ENCODE measurements around the gene ZBTB5.
"Not testable (repeated sequence)": the region's sequence is repeated elsewhere in the genome, so short reads cannot be mapped to it uniquely, and the experiment has no call there.

ZBTB5 gene

DNA sequence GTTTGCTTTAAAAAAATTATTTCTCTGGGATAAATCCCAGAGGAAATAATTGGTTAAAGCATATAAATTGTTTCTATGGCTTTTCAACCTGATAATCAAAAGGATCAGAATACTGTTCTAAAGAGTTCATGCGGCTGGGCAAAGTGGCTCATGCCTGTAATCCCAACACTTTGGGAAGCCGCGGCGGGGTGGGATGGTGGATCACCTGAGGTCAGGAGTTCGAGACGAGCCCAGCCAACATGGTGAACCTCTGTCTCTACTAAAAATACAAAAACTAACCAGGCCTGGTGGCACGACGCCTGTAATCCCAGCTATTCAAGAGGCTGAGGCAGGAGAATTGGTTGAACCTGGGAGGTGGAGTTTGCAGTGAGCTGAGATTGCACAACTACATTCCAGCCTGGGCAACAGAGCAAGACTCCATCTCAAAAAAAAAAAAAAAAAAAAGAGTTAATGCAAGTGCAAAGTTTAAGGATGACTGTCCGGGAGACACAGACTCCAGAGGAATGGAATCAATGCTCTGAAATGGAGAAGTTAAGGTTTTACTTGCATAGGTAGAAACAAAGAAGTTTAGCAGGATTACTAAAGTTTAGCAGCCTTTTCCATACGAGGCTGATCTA is 59.4 kb downstream of the ZBTB5 start:
- no peak for DNase-seq (ENCODE audit: low read depth)

GRCh38 chr9:37405350-37405749 is 59.9 kb downstream of the ZBTB5 start:
- no peak for DNase-seq (ENCODE audit: low read depth)

DNA sequence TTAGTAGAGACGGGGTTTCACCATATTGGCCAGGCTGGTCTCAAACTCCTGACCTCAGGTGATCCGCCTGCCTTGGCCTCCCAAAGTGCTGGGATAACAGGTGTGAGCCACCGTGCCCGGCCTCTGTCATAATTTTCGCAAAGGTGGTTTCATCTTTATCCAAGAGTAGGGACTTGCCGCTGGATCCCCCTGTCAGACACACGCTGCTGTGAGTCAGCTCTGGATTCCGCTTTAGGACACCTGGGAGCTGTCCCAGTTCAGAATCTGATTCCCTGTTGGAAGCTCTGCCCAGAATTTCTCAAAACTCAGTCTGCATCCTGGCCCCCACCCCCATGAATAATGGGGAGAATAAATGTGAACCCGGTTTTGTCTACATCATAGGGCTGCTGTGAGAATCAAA is 60.7 kb downstream of the ZBTB5 start:
- DNase-seq (ENCODE audit: low read depth), result no peak

DNA sequence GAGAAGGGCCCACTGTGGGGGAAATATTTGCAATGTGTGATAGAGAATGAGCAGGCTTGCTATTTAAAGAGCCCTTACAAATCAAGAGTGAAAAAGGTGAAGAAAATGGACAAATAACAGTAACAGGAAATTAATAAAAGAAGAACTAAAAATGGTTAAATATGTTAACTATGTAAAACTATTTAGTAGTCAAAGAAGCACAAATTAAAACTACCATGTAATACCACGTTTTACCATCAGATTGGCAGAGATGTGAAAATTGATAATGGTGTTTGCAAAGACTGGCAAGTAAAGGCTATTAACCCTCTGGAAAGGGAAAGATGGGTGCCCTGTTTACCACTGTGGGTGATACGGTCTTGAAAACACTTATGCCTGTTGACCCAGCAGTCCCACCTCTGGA is 65.9 kb downstream of the ZBTB5 start:
- no peak for DNase-seq (ENCODE audit: low read depth)

GRCh38 chr9:37398464-37399025 is 66.7 kb downstream of the ZBTB5 start:
- DNase-seq (ENCODE audit: low read depth), result no peak

DNA sequence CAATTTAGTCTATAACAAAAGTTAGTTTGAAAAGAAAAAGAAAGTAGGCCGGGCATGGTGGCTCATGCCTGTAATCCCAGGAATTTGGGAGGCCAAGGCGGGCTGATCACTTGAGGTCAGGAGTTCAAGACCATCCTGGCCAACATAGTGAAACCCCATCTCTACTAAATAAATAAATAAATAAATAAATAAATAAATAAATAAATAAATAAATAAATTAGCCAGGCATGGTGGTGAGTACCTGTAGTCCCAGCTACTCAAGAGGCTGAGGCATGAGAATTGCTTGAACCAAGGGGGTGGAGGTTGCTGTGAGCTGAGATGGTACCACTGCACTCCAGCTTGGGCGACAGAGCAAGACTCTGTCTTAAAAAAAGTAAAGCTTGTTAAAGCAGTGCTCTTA is 67.3 kb downstream of the ZBTB5 start:
- DNase-seq (ENCODE audit: low read depth), result not testable (repeated sequence)

- no peak for DNase-seq (ENCODE audit: low read depth)
These were observed 69.6 kb downstream of the ZBTB5 start for GRCh38 chr9:37395663-37396062.

GRCh38 chr9:37395229-37395628 is 70.0 kb downstream of the ZBTB5 start:
- no peak for DNase-seq (ENCODE audit: low read depth)

DNA sequence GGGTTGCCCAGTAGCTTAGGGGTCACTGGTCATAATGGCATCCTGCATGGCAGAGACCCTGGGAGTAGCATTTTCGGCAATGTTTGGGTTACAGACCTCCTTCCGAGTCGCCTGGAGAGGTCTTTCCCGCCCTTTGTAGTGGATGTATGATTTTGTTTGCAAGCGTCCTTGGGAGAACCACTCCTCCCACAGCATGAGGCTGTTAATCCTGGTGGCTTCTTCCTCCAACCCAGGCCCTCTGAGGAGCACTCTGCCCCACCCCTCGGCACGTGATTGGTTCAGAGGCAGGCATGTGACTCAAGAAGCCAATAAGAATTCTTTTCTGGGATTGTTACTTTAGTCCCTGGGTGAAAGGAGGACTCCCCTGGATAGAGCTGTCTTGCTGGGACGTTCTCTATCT is 73.0 kb downstream of the ZBTB5 start:
- DNase-seq (ENCODE audit: low read depth), result no peak

- no peak for DNase-seq (ENCODE audit: low read depth)
These were observed 74.5 kb downstream of the ZBTB5 start for GRCh38 chr9:37390759-37391158.

All from HS-5 (cell line).